GM18867 (cell line): Measurements from ENCODE around the gene PARD3B.

Experiments used
- ATAC-seq: cut with Tn5 transposase; IDR thresholded peaks from one replicate; pipeline ENCODE4 v1.9.1; 2021; ENCODE audit warnings: mild to moderate bottlenecking, moderate library complexity; ENCODE audit not compliant: unreplicated experiment

The PARD3B gene

DNA sequence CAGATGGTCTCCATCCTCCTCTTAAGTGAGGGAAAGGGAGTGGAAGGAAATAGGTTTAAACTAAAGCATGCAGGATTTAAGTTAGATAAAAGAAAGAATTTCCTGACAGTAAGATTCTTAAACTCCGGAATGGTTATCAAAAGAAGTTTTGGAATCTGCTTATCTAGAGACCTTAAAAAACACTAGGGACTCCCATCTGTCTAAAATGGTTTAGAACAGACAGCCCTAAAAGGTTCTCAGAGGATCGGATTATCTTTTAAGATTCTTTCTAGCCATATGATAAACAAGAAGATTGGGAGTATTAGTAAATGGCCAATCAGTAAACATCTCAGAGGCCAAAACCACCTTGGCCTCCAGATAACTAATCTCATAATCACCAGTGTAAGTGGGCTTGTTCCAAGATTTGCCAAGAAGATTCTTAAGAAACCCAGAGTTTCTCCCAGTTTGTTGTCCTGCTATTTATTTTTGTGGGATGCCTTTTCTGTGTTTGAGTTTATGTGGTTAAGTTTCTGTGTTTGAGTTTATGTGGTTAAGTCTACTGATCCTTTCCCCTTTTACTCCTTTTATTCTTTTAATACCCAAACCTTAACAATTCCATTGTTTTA lies 822.2 kb downstream of the PARD3B start:
- ATAC-seq = no peak

DNA sequence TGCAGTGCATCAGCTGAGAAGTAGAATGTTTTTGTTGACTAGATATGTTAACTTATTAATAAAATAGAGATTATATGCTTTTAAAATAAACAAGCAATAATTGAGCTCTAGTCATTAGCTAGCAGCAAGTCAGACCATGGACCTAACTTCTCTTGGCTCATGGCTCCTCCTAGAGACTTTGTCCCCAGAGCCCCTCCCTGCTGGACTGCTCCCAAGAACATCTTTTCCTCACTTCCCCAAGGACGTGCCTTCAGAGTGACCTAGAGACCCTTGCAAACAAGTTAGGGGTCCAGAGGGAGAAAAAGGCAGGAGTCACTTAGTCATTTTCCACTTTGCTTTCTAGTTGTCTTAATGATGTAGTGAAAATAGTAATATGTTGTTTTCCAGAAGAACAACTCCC lies 824.5 kb downstream of the PARD3B start:
- ATAC-seq = no peak

DNA sequence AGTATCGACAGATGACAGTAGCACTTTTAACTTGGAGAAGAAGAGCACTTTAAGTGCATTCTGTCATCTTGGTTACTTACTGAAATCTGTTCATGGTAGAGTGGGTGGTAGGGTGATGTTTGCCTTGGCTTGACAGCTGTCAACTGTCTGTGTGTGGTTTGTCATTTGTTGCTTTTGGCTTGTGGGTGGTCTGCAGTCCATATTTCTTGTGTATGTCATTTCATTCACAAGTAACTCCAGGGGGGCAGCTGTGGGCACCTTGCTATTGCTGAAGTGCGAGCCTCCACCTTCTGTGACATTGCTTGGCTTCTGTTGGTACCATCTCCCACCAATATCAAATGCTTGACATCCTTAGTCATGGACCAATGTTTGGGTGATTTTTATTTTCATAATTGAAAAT lies 825.5 kb downstream of the PARD3B start:
- ATAC-seq = no peak

DNA sequence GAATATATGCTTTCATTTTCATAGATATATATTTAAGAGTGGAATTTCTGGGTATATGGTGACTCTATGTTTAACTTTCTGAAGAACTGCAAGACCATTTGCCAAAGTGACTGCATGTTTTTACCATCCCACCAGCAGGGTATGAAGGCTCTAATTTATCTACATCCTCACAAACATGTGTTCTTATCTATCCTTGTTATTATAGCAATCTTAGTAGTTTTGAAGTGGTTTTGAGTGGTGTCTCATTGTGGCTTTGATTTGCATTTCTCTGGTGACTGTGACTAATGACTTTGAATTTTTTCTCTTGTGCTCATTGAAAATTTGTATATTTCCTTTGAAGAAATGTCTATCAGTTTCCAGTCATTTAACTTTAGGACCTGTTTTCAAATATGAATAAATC lies 826.9 kb downstream of the PARD3B start:
- no peak for ATAC-seq

DNA sequence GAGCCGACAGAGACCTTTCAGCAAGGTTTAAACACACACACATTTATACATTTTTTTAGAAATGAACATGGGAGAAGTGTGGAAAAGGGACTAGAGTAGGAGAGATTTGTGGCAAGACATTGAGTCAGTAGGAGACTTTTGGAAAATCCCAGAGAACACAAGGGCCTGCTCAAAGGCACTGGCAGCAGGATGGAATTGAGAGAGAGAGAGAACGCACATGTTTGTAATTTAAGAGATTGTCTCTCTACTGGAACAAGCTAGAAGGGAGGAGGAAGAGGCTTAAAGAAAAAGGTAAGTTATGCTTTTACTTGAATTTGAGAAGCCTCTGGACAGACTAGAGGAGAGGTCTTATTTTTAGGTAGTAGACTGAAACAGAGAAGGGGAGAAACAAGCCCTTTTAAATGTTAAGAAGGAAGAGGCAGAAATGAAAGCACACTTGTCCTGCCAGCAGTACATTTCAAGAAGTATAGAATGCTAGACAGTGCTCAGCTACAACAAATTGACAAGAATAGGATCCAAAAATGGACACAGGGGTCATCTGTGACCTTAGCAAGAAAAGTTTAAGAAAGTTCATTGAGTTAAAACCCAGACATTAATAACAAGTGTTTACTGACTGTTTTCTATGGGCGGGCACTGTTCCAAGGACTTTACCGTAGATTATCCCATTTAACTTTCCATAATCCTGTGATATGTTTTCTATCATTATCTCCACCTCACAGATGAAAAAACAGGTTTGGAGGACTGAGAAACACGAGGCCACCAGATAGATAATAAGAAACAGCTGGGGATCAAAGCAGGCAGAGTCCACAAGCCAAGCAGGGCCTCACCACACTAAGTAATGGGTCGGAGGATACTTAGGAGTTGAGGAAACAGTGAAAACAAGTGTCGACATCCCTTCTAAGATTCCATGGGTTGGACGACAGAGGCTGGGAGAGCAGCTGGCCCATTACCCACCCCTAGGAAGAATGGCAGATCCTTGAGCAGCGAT lies 830.5 kb downstream of the PARD3B start:
- ATAC-seq = no peak

DNA sequence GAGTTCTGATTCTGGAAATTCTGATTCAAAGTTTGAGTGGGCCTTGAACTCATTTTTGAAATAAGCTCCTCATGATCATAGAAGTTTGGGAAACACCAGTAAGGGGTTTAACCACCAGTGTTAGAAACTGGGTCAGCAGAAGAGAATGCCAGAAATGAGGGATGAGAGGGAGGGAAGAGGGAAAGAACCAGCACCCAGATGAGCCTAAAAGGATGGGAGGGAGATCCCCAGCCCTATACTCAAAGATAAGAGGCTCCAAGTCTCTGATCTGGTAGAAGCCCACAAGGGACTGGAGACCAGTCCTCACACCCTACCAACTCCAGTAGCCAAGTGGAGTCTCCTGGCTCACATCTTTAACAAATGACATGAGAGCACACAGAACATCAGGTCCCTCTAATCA lies 832.0 kb downstream of the PARD3B start:
- ATAC-seq = no peak

DNA sequence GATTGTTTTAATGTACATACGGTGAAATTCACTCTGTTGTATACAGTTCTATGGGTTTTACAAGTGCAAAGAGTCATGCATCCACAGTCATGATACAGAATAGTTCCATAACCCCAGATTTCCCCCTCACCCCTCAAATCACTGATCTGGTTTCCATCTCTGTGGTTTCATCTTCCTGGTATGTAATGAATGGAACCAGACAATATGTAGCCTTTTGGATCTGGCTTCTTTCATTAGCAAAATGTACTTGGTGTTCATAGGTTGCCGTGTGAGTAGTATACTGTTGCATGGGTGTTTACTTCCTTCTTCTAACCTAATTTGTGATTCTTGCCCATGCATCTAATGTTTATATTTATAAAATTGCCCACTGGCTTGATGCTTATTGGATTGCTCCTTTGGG lies 838.3 kb downstream of the PARD3B start:
- no peak for ATAC-seq

DNA sequence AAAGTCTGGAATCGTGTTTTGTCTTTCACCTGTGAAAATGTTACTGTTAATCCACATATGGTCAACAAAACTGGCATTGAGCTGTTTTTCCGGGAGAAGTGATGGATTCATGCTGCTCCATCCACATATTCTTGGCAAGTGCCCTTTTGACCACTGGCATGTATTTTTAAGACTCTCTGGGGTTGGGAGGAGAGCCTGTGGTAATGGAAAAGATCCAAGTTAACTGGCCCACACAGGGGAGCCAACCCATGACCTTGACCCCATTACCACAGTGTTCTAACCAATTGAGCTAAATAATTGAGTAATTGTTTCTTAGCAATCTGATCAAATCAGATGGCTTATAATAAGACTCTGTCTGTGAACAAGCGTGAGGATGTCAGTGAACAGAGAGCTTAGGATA lies 840.8 kb downstream of the PARD3B start:
- ATAC-seq = no peak

DNA sequence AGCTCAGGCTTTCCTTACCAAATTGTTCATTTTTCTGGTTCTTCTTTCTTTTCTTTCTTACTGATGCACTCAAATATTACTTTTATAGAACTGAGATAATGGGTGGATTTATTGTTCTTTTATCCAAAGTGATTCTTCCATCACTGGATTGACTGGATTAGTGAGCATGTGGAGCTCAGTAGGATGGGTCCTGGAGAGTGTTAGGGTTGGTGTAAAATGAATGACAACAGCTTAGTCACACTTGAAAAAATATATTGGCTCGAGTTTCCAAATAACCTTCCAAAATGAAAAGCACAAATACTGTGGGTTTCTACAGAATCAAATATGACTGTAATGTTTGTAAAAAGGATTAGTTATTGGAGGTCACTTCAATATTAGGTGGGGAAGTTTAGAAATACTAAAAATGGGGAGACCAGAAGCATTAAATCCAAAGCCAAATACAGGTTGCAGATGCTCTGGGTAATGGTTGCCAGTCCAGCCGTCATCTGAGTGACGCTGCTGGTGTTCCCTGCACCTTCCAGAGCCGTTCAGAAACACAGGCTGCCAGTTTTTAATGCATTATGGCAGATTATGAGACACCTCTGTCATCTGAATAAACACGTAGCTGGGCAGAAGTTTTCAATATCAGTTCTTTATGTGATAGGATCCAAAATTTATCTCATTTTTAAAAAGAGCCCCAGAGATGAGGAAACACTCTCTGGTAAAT lies 842.2 kb downstream of the PARD3B start:
- ATAC-seq = no peak

DNA sequence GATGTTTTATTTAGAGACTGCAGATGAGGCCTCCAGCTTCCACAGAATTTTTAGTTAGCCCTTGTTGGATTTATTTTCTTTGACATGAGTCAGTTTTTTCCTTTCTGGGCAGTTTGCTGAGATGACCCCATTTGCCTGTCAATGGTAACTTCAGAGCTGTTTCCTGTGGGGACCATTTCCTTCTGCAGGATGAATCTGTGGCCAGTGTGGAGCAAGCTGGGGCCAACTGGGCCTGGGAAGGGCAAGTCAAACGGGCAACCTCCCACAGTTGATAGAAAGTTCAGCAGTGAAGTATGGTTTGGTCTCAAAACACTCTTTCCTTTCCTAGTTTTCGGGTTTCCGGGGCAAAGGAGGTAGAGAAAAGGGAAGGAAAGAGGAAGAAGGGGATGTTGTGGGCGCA lies 845.6 kb downstream of the PARD3B start:
- ATAC-seq = no peak

DNA sequence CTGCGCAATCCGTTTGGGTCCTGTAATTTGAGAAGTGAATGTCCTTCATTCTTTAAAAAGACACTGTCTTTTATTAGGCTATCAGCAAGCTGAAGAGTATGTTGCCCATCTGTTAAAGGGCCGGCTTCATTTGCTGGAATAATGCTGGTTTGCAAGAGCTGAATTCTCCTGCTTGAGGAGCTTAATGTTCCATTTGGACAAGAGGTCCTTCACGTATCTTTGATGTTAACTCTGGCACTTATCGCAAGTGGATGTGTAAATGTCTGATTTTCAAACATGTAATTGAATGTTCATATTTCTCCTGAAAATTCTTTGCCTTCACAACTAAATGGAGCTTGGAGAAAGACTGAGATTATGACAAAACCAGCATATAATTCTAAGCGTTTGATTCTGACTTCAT lies 856.2 kb downstream of the PARD3B start:
- ATAC-seq = no peak

DNA sequence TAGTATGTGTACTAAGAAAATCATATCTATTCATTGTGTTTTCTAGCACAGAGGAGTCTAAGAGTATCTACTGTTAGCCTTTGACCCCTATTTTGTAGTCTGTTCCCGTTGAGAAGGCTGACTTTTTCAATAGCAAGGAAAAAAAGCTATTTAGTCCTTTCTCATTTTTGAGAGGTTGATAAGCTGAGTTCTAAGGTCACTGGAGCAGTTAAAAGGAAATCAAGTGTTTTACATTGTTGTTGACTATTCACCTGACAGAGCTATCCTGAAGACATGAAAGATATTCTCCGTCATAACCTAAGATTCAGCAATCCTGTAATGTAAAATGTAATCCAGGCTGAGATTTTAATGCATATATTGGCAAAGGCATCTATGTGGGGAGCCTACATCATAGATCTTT lies 856.7 kb downstream of the PARD3B start:
- no peak for ATAC-seq

DNA sequence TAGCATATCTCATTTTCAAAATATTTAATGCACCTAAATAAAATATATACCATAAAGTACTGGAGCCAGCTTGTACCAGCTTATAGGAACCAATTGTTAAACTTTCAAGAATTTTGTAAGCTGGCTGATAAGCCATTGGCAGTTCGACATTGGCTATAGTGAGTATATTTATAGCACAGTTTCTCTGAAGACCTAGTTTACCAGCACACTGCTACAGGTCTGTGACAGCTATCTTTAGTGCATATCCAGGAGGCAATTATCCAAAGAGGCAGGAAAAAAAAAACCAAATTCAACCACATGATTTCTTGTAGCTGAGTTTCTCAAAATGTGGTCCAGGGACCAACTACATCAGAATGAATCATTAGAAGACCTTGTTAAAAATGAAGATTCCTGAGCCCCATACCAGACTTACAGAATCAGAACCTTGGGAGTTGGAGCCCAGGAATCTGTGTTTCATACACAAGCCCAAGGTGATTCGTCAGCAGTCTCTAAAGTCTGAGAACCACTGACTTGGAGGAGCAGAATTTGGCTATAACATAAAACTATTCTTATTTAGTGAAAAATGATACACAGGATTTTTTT lies 858.1 kb downstream of the PARD3B start:
- no peak for ATAC-seq

DNA sequence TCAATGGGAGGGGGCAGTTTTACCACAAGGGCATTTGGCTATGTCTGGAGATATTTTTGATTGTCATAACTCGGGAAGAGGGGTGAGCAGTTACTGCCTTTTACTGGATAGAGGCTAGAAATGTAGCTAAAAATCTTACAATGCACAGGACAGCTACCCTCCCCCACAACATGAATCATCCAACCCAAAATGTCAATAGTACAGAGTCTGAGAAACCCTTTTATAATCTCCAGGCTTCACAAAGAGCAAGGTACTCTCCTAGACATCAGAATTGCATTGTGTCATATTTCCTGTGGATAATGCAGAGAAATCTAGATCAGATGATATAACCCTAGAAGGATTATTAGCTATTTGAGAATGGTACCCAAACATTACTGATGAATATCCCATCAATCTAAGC lies 859.9 kb downstream of the PARD3B start:
- ATAC-seq = no peak

DNA sequence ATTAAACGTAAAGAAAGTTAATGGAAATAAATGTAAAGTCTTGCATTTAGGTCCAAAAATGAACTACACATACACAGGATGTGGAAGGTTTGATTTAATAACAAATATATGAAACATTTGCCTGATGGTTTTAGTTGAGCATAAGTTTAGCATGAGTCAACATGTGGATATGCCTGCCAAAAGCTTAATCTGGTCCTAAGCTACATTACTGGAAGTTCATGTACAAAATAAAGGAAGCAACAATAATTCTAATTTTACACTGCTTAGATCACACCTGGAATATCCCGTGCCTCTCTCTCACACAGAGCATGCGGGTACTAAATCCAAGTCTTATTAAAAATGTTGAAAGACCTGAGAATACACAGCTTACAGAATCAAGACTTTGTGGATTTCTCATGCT lies 860.5 kb downstream of the PARD3B start:
- no peak for ATAC-seq

DNA sequence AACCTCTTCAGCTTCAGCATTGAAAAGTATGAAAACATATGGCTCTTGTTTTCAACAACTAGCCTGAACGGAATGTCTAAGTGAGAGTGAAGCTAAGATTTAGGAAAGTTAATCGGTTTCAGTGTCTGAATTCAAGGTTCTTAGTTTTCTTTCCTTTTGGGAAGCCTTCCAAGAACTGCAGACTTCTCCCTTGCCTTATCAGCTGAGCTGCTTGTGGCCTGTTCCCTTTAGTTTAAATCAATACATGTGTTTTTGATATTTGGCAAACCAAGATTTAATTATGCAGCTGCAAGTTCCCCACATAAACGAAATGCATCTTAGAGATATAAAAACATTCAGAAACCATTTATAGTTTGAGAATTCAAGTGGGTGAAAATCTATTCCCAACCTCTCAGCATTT lies 862.7 kb downstream of the PARD3B start:
- ATAC-seq = no peak

DNA sequence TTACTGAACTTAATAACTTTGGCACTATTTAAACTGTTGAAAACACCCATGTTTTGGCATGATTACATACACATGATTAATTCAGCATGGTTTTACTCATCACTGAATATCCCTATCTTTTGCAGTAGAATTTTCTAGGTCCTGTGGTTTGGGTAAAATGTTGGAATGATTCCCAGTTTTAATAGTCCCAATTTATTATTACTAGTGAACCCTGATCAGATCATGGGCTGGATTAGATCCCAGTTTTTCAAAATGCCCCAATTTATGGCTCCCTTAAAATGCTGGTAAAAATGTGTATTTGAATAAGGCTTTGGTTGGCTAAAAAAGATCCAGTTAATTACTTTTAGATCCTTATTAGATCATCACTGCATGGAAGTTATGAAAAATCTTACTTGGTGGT lies 863.4 kb downstream of the PARD3B start:
- no peak for ATAC-seq

DNA sequence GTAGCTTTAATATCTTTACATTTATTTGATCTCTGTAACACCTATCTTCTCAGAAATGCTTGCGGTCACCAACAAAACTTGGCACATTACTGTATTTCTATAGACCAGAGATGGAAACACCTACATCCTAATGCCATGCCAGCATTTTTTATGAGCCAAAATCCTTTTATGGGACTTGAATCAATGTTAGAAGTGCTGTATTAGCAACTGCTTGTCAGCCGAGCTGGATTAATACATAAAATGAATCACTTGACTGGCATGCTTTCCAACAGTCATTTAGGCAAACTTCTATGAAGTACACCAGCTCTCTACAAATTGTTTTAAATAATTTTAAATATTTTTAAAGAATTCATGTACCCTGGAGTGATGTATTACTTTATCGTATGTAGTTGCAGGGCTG lies 864.1 kb downstream of the PARD3B start:
- no peak for ATAC-seq

DNA sequence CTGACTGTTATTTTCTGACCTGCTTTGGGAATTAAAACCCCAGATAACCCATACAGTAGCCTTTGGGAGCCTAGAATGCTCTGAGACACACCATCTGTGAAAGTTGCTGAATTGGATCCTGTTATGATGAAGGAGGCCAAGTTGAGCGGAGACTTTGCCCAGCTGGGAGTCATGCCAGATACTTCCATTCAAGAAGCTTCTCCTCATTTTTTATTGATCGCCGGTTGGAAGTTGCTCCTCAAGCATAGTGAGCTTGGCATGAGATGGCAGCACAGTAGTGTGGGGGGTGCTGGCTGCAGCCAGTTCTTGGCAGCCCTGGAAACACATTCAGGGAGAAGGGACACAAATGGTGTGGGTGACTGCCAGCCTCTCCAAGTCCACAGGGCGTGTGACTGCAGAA lies 866.3 kb downstream of the PARD3B start:
- no peak for ATAC-seq

DNA sequence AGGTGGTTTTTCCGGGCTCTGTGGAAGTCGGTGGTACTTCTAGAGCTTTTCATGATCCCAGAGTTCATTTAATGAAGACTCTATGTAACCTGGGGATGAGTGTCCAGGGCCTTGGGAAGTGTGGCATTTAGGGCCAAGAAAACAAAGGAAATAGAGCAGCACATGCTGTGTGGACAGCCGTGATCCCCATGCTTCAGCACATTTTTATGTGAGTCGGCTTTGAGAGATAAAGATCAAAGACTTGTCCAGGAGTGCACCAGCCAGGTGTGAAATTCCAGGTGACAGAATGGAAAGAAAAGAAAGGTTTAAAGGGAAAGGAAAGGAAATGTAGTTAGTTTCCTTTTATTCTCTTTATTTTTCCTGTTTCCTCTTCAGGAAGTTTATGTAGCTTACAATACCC lies 879.1 kb downstream of the PARD3B start:
- no peak for ATAC-seq

DNA sequence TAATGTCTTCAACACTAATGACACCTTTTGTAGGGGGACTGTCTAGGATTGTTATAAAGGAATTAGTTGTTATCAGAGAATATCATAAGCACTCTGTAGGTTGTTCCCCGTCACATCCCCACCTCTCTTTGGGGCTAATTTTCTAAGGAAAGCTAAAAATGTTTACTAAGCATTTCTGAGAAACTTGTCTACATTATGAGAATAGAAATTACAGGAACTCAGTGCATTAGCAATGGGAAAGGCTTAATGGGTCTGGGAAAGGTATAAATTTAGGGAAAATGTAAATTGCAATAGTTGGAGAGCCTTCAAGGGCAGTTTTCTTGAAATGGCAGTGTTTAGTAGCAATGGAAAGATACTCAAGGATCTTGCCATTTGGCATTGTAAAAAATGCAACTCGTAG lies 879.8 kb downstream of the PARD3B start:
- ATAC-seq = no peak

DNA sequence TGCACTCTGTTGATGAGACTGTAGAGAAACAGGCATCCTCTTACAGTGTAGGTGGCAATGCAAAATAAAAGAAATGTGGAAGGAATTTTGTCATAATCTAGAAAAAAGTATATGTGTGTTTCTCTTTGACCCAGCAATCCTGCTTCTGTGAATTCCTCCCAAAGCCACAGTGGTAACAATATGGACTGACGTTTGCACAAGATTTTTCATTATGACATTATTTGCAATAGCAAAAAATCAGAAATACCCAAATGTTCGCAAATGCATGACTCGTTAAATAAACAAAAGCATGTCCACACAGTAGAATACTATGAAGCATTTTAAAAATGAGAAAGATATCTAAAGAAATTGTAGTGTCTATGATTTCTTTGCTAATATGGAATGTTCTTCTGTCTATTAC lies 881.8 kb downstream of the PARD3B start:
- no peak for ATAC-seq
